ENCODE data around the gene COA7. TPM values are rescaled to one million over a fixed set of nuclear protein-coding genes. Genes with fewer than 3 reads are reported as not detected.

The COA7 gene
- total and polyA plus RNA-seq, 2 of the 8 experiments (the other 6 are each of a cell fraction or from before 2014, with no cell fraction given) = 23.2 to 61.8 TPM

DNA sequence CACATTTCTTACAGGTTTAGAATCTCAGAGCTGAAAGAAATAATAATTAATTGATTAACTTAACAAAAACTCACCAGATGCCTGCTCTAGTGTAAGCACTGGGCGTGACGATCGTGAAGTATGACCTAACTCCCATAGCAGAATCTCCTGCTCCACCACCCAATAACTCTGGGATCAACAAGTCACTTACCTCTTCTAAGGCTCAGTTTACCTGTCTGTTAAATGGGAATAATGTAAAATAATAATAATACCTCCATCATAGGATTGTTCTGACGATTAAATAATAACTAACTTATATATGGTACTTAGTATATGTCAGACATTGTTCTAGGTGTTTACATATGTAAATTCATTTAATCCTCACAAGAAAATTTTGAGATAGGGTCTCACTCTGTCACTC lies 24.6 kb downstream of the COA7 start:
- no peak for FAIRE-seq
- no peak overlapping the region for H3K27ac ChIP-seq (ENCODE audit: low read depth, low read length)
- H2BK20ac ChIP-seq (ENCODE audit: low read length) = no peak overlapping the region
- H4K8ac ChIP-seq (ENCODE audit: extremely low read depth, insufficient read depth, low read length) = no peak overlapping the region
- no peak overlapping the region for H2BK5ac ChIP-seq (ENCODE audit: low read depth, low read length)
- no peak overlapping the region for H2BK120ac ChIP-seq (replicated peaks; ENCODE audit: low read depth, low read length)
- no peak overlapping the region for H3K18ac ChIP-seq (ENCODE audit: extremely low read depth, low read length)
- no peak overlapping the region for H2AK5ac ChIP-seq (ENCODE audit: low read depth, low read length)
- H3K9me3 ChIP-seq (ENCODE audit: insufficient read depth in 2 of 2, low read depth in 1 of 2, low read length in 1 of 2) = no peaks in the 10 kb centered on the region
- POLR2A ChIA-PET (ENCODE audit: partially characterized antibody) = interaction anchor here (1.3 kb wide), 1 partner anchor 10 kb away, joined by 3 read pairs; no protein-coding TSS in a partner anchor
- no peaks in the 10 kb centered on the region for H3K27me3 ChIP-seq (replicated peaks in 1 of 4; ENCODE audit: control insufficient read depth in 3 of 4, extremely low read depth in 1 of 4, insufficient read depth in 3 of 4, low read length in 3 of 4)
- no peaks in the 10 kb centered on the region for H3K23me2 ChIP-seq (ENCODE audit: low read depth, low read length)
- no peak overlapping the region for H3K56ac ChIP-seq (replicated peaks; ENCODE audit: insufficient read length, low read depth, low read length)
- no peaks in the 10 kb centered on the region for H3K79me2 ChIP-seq (ENCODE audit: control insufficient read depth in 1 of 2, insufficient read depth in 2 of 2, low read length in 2 of 2)
- 91% methylated on average over 4 of the region's 4 CpGs; no CpG with 5 or more reads in 1 of the 2 experiments for WGBS, 2 experiments (ENCODE audit: extremely low coverage in 1 of 2, insufficient coverage in 1 of 2, insufficient read length in 1 of 2, insufficient replicate concordance in 2 of 2, low coverage in 1 of 2, low lambda C conversion rate in 2 of 2, missing lambda C conversion rate in 1 of 2)
- H4K5ac ChIP-seq (ENCODE audit: insufficient read length, low read depth, low read length) = no peak overlapping the region
- CTCF ChIA-PET (ENCODE audit: partially characterized antibody) = interaction anchor here (0.6 to 1.2 kb wide), 2 partner anchors 13 to 162 kb away, joined by 3 read pairs; no protein-coding TSS in a partner anchor
- no peak overlapping the region for H3K9ac ChIP-seq (replicated peaks in 1 of 4; ENCODE audit: extremely low read depth in 1 of 4, low read depth in 3 of 4, low read length in 3 of 4)
- H3K4me1 ChIP-seq (replicated peaks in 1 of 4; ENCODE audit: control insufficient read depth in 3 of 4, insufficient read depth in 4 of 4, low read length in 3 of 4) = peaks cover 0 to 2% (median 0%) of the 10 kb centered on the region in 4 experiments; a peak in 1 of 7 replicates
- no peak overlapping the region for H3K4me3 ChIP-seq (ENCODE audit: extremely low read depth in 1 of 4, insufficient read depth in 2 of 4, low read depth in 3 of 4, low read length in 4 of 4)
- no peaks in the 10 kb centered on the region for H3K36me3 ChIP-seq (ENCODE audit: control insufficient read depth in 2 of 4, insufficient read depth in 4 of 4, low read length in 3 of 4)
- no peak overlapping the region for H2BK15ac ChIP-seq (ENCODE audit: low read length)
- no peak overlapping the region for H2BK12ac ChIP-seq (ENCODE audit: low read depth, low read length)
- H3K4ac ChIP-seq (replicated peaks; ENCODE audit: insufficient read length, low read depth, low read length) = no peak overlapping the region
- H3K23ac ChIP-seq (ENCODE audit: insufficient read length) = no peak overlapping the region
- no peak overlapping the region for H3K14ac ChIP-seq (ENCODE audit: insufficient read length)
- no peak overlapping the region for H4K91ac ChIP-seq (replicated peaks; ENCODE audit: insufficient read length, low read length)
- no peaks in the 10 kb centered on the region for H4K20me1 ChIP-seq (replicated peaks in 1 of 2; ENCODE audit: control insufficient read depth in 1 of 2, insufficient read depth in 2 of 2, low read length in 2 of 2)
- no peak overlapping the region for H3K4me2 ChIP-seq (ENCODE audit: insufficient read depth in 1 of 2, low read depth in 2 of 2, low read length in 2 of 2)
- H2AFZ ChIP-seq (ENCODE audit: low read length) = no peak overlapping the region
- no peaks in the 10 kb centered on the region for H3K79me1 ChIP-seq (ENCODE audit: low read depth, low read length)
- no peak for DNase-seq (ENCODE audit: low read depth in 1 of 2, low spot score in 2 of 2)
- TF ChIP-seq GABPA (IDR thresholded peaks at IDR 0.05; ENCODE audit: borderline replicate concordance, insufficient read depth, low read length) (no peak), RBBP5 (IDR thresholded peaks at IDR 0.05; ENCODE audit: borderline replicate concordance, low read depth, low read length) (no peak), YY1 (IDR thresholded peaks at IDR 0.05; ENCODE audit: low read depth, low read length) (no peak), BACH1 (IDR thresholded peaks at IDR 0.05; ENCODE audit: low read length) (no peak), POU5F1 (IDR thresholded peaks at IDR 0.05; ENCODE audit: low read depth, low read length) (no peak), SIRT6 (IDR thresholded peaks at IDR 0.05; ENCODE audit: low read length) (no peak), RNF2 (IDR thresholded peaks at IDR 0.05; ENCODE audit: borderline replicate concordance, low read depth, low read length, missing control alignments, poor library complexity, severe bottlenecking) (no peak), SIX5 (IDR thresholded peaks at IDR 0.05; ENCODE audit: low read depth, low read length) (no peak), PHF8 (conservative IDR thresholded peaks at IDR 0.05; ENCODE audit: low read depth, low read length) (no peak), SP4 (IDR thresholded peaks at IDR 0.05; ENCODE audit: low read length) (no peak), BCL11A (IDR thresholded peaks at IDR 0.05; ENCODE audit: low read depth in 2 of 2, low read length in 2 of 2) (no peak), HDAC2 (IDR thresholded peaks at IDR 0.05; ENCODE audit: borderline replicate concordance in 1 of 2, low read depth in 2 of 2, low read length in 2 of 2) (no peak)
- TF ChIP-seq, protein P1, sequence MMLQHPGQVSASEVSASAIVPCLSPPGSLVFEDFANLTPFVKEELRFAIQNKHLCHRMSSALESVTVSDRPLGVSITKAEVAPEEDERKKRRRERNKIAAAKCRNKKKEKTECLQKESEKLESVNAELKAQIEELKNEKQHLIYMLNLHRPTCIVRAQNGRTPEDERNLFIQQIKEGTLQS (IDR thresholded peaks at IDR 0.05; ENCODE audit: insufficient read depth, low read depth, low read length) = no peak
